DOHH2 (cell line): ENCODE results near the gene OPRL1.

Source experiments
- CTCF ChIP-seq: fragments of 200-600 bp; sonication (generic); IDR thresholded peaks from one replicate; pipeline ENCODE4 v1.5.1; 2014; ENCODE audit warnings: antibody characterized with exemption, mild to moderate bottlenecking, low read depth, low read length; ENCODE audit not compliant: poor library complexity, severe bottlenecking
- EZH2phosphoT487 ChIP-seq: fragments of 200-600 bp; sonication (generic); IDR thresholded peaks from 2 replicates; pipeline ENCODE4 v1.6.1; 2017; ENCODE audit warnings: borderline replicate concordance, mild to moderate bottlenecking, antibody characterized with exemption, low read length, moderate library complexity, mixed read lengths

GRCh38 chr20:64105846-64106434, 26.1 kb downstream of the OPRL1 start:
- TF ChIP-seq CTCF (no peak), EZH2phosphoT487 (no peak)
